Testis (tissue), 3 donors: ENCODE measurements around the gene AUP1. TPM values are rescaled to one million over a fixed set of nuclear protein-coding genes. Genes with fewer than 3 reads are reported as not detected.

ENCODE experiments used
- DNase-seq: peaks from one replicate; pipeline ENCODE4 v3.0.0-alpha.2; 2019
- H3K27ac ChIP-seq, 2 donors: fragments of 200-600 bp; sonication (generic); one replicate each; pipeline ENCODE4 v1.5.1; 2019
- H3K27me3 ChIP-seq: fragments of 200-600 bp; sonication (generic); one replicate; pipeline ENCODE4 v1.5.1; 2019
- H3K36me3 ChIP-seq: fragments of 200-600 bp; sonication (generic); one replicate; pipeline ENCODE4 v1.5.1; 2017; ENCODE audit warnings: low read depth; ENCODE audit errors: missing control alignments
- H3K4me1 ChIP-seq: fragments of 200-600 bp; sonication (generic); one replicate; pipeline ENCODE4 v1.5.1; 2019
- H3K4me3 ChIP-seq, 2 donors: fragments of 200-600 bp; sonication (generic); one replicate each; pipeline ENCODE4 v1.5.1; 2017 to 2019
- H3K9me3 ChIP-seq: fragments of 200-600 bp; sonication (generic); one replicate; pipeline ENCODE4 v1.5.1; 2017
- CTCF ChIP-seq, 3 experiments: fragments of 450-650 bp in 2 of 3; fragments of 200-600 bp in 1 of 3; sonication (generic) in 1 of 3; IDR thresholded peaks; one replicate each; pipeline ENCODE4 v1.5.1; 2016 to 2019; ENCODE audit warnings: antibody characterized with exemption in 3 of 3, mild to moderate bottlenecking in 2 of 3, moderate library complexity in 1 of 3
- POLR2A ChIP-seq: fragments of 450-650 bp; IDR thresholded peaks from one replicate; pipeline ENCODE4 v1.6.1; 2017; ENCODE audit warnings: antibody characterized with exemption, mild to moderate bottlenecking, moderate library complexity
- WGBS, 2 donors: methylation state at CpG; one replicate each; pipeline ENCODE4 v1.1.5; 2018; 5-methylcytosine and 5-hydroxymethylcytosine counted together
- intact Hi-C: fragments of 100-400 bp; cut with DNase I; formaldehyde crosslinking; loops from one replicate; pipeline ENCODE4 v1.15.1; 2023; ENCODE audit warnings: low total_unique reads
- polyA plus RNA-seq: library from polyadenylated mRNA; stranded (reverse); fragments of 350-450 nt; fragmentation: Illumina TruSeq; extraction: RNeasy Lipid Tissue Mini Kit (QIAGEN cat#74804); gene quantifications from one replicate; pipeline ENCODE4 v1.2.3, GENCODE V29; 2014; ENCODE audit warnings: low read depth, low replicate concordance; ENCODE audit not compliant: insufficient read depth
- total RNA-seq, 2 donors: library from RNA; depleted of rRNA; stranded (reverse); fragments of >200 nt; gene quantifications; one replicate each; pipeline ENCODE4 v1.2.3, GENCODE V29; 2016

The AUP1 gene
- total and polyA plus RNA-seq, 3 donors from 2014 or later: 107 to 169 (median 141) TPM

DNA sequence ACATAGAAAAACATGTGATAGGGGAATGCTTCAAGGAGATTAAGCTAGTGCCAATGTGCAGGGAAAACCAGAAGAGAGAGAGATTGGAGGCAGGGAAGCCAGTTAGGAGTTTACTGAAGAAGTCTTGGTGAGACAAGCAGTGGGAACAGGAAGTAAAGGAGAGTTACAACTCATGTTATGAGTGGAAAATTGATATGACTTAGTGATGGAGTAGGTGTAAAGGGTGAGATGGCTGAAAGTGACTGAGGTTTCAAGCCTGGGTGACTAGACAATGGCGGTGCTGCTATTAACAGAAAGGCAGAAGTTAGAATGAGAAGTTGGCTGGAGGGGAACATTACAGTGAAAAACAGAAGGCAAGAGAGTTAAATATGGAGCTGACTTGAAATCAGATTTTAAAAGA is 41.6 kb upstream of the AUP1 start:
- Histone ChIP-seq H3K36me3 (no peaks in the 10 kb centered on the region), H3K27me3 (no peaks in the 10 kb centered on the region), H3K4me3 (no peak overlapping the region), H3K9me3 (no peaks in the 10 kb centered on the region), H3K27ac (no peak overlapping the region), H3K4me1 (no peaks in the 10 kb centered on the region)
- intact Hi-C loops: no loop called here
- no peak for DNase-seq
- 84 to 96% methylated on average over 1 of the region's 1 CpG for WGBS, 2 donors
- no peak for TF ChIP-seq CTCF (IDR thresholded peaks at IDR 0.05)
- no peak for TF ChIP-seq POLR2A

GRCh38 chr2:74569686-74570085 is 40.2 kb upstream of the AUP1 start:
- Histone ChIP-seq H3K4me1 (no peaks in the 10 kb centered on the region), H3K9me3 (no peaks in the 10 kb centered on the region), H3K4me3 (no peak overlapping the region), H3K27me3 (no peaks in the 10 kb centered on the region), H3K27ac (no peak overlapping the region), H3K36me3 (no peaks in the 10 kb centered on the region)
- 69 to 96% methylated on average over 1 of the region's 1 CpG for WGBS, 2 donors
- DNase-seq: no peak
- TF ChIP-seq POLR2A (no peak), CTCF (IDR thresholded peaks at IDR 0.05) (no peak)
- intact Hi-C loops: no loop called here

GRCh38 chr2:74567881-74568280 is 38.4 kb upstream of the AUP1 start:
- 85 to 95% methylated on average over 5 of the region's 5 CpGs for WGBS, 2 donors
- intact Hi-C loops: no loop called here
- H3K4me1 ChIP-seq: no peaks in the 10 kb centered on the region
- TF ChIP-seq POLR2A (no peak), CTCF (IDR thresholded peaks at IDR 0.05) (no peak)
- no peaks in the 10 kb centered on the region for H3K9me3 ChIP-seq
- no peaks in the 10 kb centered on the region for H3K36me3 ChIP-seq
- no peaks in the 10 kb centered on the region for H3K27me3 ChIP-seq
- H3K27ac ChIP-seq: no peak overlapping the region
- no peak for DNase-seq
- no peak overlapping the region for H3K4me3 ChIP-seq

GRCh38 chr2:74566754-74567085 is 37.2 kb upstream of the AUP1 start:
- intact Hi-C loops: no loop called here
- H3K27me3 ChIP-seq: no peaks in the 10 kb centered on the region
- no peaks in the 10 kb centered on the region for H3K36me3 ChIP-seq
- no peak for TF ChIP-seq POLR2A
- TF ChIP-seq CTCF (IDR thresholded peaks at IDR 0.05): no peak
- H3K9me3 ChIP-seq: no peaks in the 10 kb centered on the region
- H3K27ac ChIP-seq: no peak overlapping the region
- H3K4me3 ChIP-seq: no peak overlapping the region
- DNase-seq: no peak
- no peaks in the 10 kb centered on the region for H3K4me1 ChIP-seq

- no peak overlapping the region for H3K4me3 ChIP-seq
- no peak for DNase-seq
- intact Hi-C loops: no loop called here
- no peak for TF ChIP-seq POLR2A
- TF ChIP-seq CTCF (IDR thresholded peaks at IDR 0.05): no peak
- H3K27me3 ChIP-seq: no peaks in the 10 kb centered on the region
- H3K4me1 ChIP-seq: no peaks in the 10 kb centered on the region
- no peaks in the 10 kb centered on the region for H3K36me3 ChIP-seq
- H3K27ac ChIP-seq: no peak overlapping the region
- 77 to 80% methylated on average over 7 of the region's 7 CpGs for WGBS, 2 donors
- H3K9me3 ChIP-seq: no peaks in the 10 kb centered on the region
Observed at GRCh38 chr2:74566076-74566753, 36.7 kb upstream of the AUP1 start.
